Measurements from ENCODE around the gene SUPT5H.

- no peak for TF ChIP-seq CTCF (IDR thresholded peaks at IDR 0.05)
- TF ChIP-seq POLR2AphosphoS5 (IDR thresholded peaks at IDR 0.05) = no peak
These were observed 9.0 kb upstream of the SUPT5H start for GRCh38 chr19:39436350-39436716.
